Tibial nerve (tissue), 4 donors: ENCODE data around the gene SDK1.

Experiments used
- EP300 ChIP-seq, 2 donors: sonication (generic); formaldehyde crosslinking; IDR thresholded peaks; one replicate each; pipeline ENCODE4 v1.6.1; 2017; ENCODE audit warnings: antibody characterized with exemption in 2 of 2, mild to moderate bottlenecking in 1 of 2
- TF ChIP-seq, protein P1 (sequence below), 5 experiments: fragments of 200-600 bp in 3 of 5; fragments of 450-650 bp in 2 of 5; sonication (generic) in 3 of 5; IDR thresholded peaks; one replicate each; pipeline ENCODE4 v1.5.1; 2016 to 2019; ENCODE audit warnings: antibody characterized with exemption in 5 of 5, mild to moderate bottlenecking in 3 of 5, moderate library complexity in 2 of 5

DNA sequence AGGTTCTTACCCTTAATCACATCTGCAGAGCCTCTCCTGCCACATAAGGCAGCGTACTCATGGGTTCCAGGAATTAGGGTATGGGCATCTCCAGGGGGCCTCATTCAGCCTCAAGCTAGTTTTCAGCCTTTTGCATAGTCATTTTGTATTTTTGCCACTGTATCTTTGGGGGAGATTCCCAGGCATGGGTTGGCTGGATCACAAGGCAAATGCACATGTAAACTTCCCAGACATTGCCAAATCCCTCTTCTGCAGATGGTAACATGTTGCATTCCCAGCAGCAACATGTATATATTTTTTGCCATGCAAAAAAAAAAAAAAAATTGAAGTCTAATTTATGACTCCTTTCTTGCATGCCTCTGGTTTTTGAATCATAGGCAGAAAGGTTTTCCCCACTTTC lies 785.7 kb downstream of the SDK1 start:
- TF ChIP-seq, protein P1, sequence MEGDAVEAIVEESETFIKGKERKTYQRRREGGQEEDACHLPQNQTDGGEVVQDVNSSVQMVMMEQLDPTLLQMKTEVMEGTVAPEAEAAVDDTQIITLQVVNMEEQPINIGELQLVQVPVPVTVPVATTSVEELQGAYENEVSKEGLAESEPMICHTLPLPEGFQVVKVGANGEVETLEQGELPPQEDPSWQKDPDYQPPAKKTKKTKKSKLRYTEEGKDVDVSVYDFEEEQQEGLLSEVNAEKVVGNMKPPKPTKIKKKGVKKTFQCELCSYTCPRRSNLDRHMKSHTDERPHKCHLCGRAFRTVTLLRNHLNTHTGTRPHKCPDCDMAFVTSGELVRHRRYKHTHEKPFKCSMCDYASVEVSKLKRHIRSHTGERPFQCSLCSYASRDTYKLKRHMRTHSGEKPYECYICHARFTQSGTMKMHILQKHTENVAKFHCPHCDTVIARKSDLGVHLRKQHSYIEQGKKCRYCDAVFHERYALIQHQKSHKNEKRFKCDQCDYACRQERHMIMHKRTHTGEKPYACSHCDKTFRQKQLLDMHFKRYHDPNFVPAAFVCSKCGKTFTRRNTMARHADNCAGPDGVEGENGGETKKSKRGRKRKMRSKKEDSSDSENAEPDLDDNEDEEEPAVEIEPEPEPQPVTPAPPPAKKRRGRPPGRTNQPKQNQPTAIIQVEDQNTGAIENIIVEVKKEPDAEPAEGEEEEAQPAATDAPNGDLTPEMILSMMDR (IDR thresholded peaks at IDR 0.05): no peak
- no peak for TF ChIP-seq EP300 (IDR thresholded peaks at IDR 0.05)
